MM.1S (cell line): ENCODE results near the gene SNRPD3.

Source experiments
- EZH2 ChIP-seq: fragments of 300-600 bp; sonication (generic); optimal IDR thresholded peaks from 2 replicates; pipeline ENCODE3; 2017; ENCODE audit warnings: low read depth, mild to moderate bottlenecking, antibody characterized with exemption, low read length, mixed read lengths
- EZH2phosphoT487 ChIP-seq: fragments of 300-600 bp; sonication (generic); IDR thresholded peaks from 2 replicates; pipeline ENCODE4 v1.6.1; 2018; ENCODE audit warnings: antibody characterized with exemption, low read length

GRCh38 chr22:24591286-24591830 is 35.6 kb downstream of the SNRPD3 start:
- no peak for TF ChIP-seq EZH2phosphoT487
- TF ChIP-seq EZH2 = no peak
